IMR-90 (cell line): ENCODE results near the gene KLF13. TPM values are rescaled to one million over a fixed set of nuclear protein-coding genes. Genes with fewer than 3 reads are reported as not detected.

ENCODE experiments used
- ATAC-seq: fragments of 200-7000 bp; cut with Tn5 transposase; 2 replicates; pipeline ENCODE4 v1.9.1; 2020; ENCODE audit warnings: low read depth, mild to moderate bottlenecking, moderate library complexity
- BruUV-seq: library from RNA; stranded (reverse); fragments of 400-500 nt; replicated peaks from 2 replicates; lab custom pipeline; 2021; lab: Mats Ljungman, UMichigan
- CTCF ChIA-PET: fragments of 300-600 bp; formaldehyde crosslinking; extraction: SDS; loops from one replicate; lab custom pipeline; 2021; ENCODE audit warnings: antibody characterized with exemption; lab: Yijun Ruan, JAX
- POLR2A ChIA-PET: fragments of 300-600 bp; sonication (Branson Sonifier 250); formaldehyde crosslinking; loops from one replicate; lab custom pipeline; 2022; ENCODE audit warnings: antibody characterized with exemption; ENCODE audit not compliant: unreplicated experiment; lab: Charles Lee
- DNase-seq: peaks from one replicate; pipeline ENCODE4 v3.0.0; 2013
- H2AFZ ChIP-seq: replicated peaks from 2 replicates; pipeline ENCODE3; 2013; ENCODE audit warnings: low read length, mild to moderate bottlenecking; ENCODE audit not compliant: poor library complexity
- H2AK5ac ChIP-seq: 2 replicates; pipeline ENCODE4 v1.6.1; 2013; ENCODE audit warnings: low read depth, low read length, inconsistent platforms
- H2AK9ac ChIP-seq: replicated peaks from 2 replicates; pipeline ENCODE3; 2013; ENCODE audit warnings: mild to moderate bottlenecking, low read depth, low read length, moderate library complexity; ENCODE audit not compliant: poor library complexity
- H2BK120ac ChIP-seq: 2 replicates; pipeline ENCODE4 v1.6.1; 2013; ENCODE audit warnings: low read depth, low read length, inconsistent platforms
- H2BK15ac ChIP-seq: 3 replicates; pipeline ENCODE4 v1.6.1; 2013; ENCODE audit warnings: low read depth, low read length, inconsistent platforms
- H2BK20ac ChIP-seq: 2 replicates; pipeline ENCODE4 v1.6.1; 2013; ENCODE audit warnings: low read depth, mild to moderate bottlenecking, inconsistent platforms, low read length, moderate library complexity
- H2BK5ac ChIP-seq: 2 replicates; pipeline ENCODE4 v1.6.1; 2013; ENCODE audit warnings: mild to moderate bottlenecking, low read depth, low read length, inconsistent platforms; ENCODE audit not compliant: poor library complexity, severe bottlenecking
- H3K14ac ChIP-seq: replicated peaks from 2 replicates; pipeline ENCODE4 v1.6.1; 2013; ENCODE audit warnings: low read depth, low read length, inconsistent platforms
- H3K18ac ChIP-seq: 2 replicates; pipeline ENCODE4 v1.6.1; 2013; ENCODE audit warnings: low read depth, low read length, control low read depth
- H3K23ac ChIP-seq: 2 replicates; pipeline ENCODE4 v1.6.1; 2013; ENCODE audit warnings: low read depth, low read length, inconsistent platforms
- H3K27ac ChIP-seq: 2 replicates; pipeline ENCODE4 v1.5.1; 2013; ENCODE audit warnings: mild to moderate bottlenecking, control low read depth, low read length; ENCODE audit not compliant: insufficient read depth
- H3K27me3 ChIP-seq: 2 replicates; pipeline ENCODE4 v1.6.1; 2013; ENCODE audit warnings: low read length; ENCODE audit not compliant: control insufficient read depth, insufficient read depth
- H3K36me3 ChIP-seq: 2 replicates; pipeline ENCODE4 v1.6.1; 2013; ENCODE audit warnings: low read length, mixed read lengths; ENCODE audit not compliant: control insufficient read depth, insufficient read depth
- H3K4ac ChIP-seq: 2 replicates; pipeline ENCODE4 v1.6.1; 2013; ENCODE audit warnings: low read depth, low read length, inconsistent platforms
- H3K4me1 ChIP-seq: 2 replicates; pipeline ENCODE4 v1.6.1; 2013; ENCODE audit warnings: low read length, mixed read lengths; ENCODE audit not compliant: control insufficient read depth, insufficient read depth
- H3K4me2 ChIP-seq: 2 replicates; pipeline ENCODE4 v1.6.1; 2013; ENCODE audit warnings: low read depth, mild to moderate bottlenecking, control low read depth, low read length, moderate library complexity
- H3K4me3 ChIP-seq: 2 replicates; pipeline ENCODE4 v1.5.1; 2013; ENCODE audit warnings: low read depth, mild to moderate bottlenecking, control low read depth, low read length, moderate library complexity; ENCODE audit not compliant: insufficient read depth
- H3K56ac ChIP-seq: 2 replicates; pipeline ENCODE4 v1.6.1; 2013; ENCODE audit warnings: low read length, inconsistent platforms; ENCODE audit not compliant: insufficient read depth; ENCODE audit errors: extremely low read depth
- H3K79me1 ChIP-seq, 2 experiments: 2 replicates each; pipeline ENCODE4 v1.6.1; 2013; ENCODE audit warnings: low read length in 2 of 2, inconsistent platforms in 1 of 2, low read depth in 1 of 2
- H3K9ac ChIP-seq: 2 replicates; pipeline ENCODE4 v1.6.1; 2013; ENCODE audit warnings: low read depth, low read length, control low read depth
- H3K9me1 ChIP-seq: 2 replicates; pipeline ENCODE4 v1.6.1; 2013; ENCODE audit warnings: low read length, inconsistent platforms; ENCODE audit not compliant: insufficient read depth
- H3K9me3 ChIP-seq: 2 replicates; pipeline ENCODE4 v1.6.1; 2013; ENCODE audit warnings: low read length; ENCODE audit not compliant: control insufficient read depth, insufficient read depth
- H4K20me1 ChIP-seq: 2 replicates; pipeline ENCODE4 v1.6.1; 2013; ENCODE audit warnings: low read length, inconsistent platforms; ENCODE audit not compliant: insufficient read depth
- H4K5ac ChIP-seq: 2 replicates; pipeline ENCODE4 v1.6.1; 2013; ENCODE audit warnings: mild to moderate bottlenecking, low read depth, low read length, control low read depth
- H4K8ac ChIP-seq, 2 experiments: 2 replicates each; pipeline ENCODE4 v1.6.1; 2013; ENCODE audit warnings: low read depth in 2 of 2, low read length in 2 of 2, control low read depth in 1 of 2, inconsistent platforms in 1 of 2
- H4K91ac ChIP-seq: 2 replicates; pipeline ENCODE4 v1.6.1; 2013; ENCODE audit warnings: low read depth, low read length, inconsistent platforms; ENCODE audit not compliant: insufficient read depth
- RFX5 ChIP-seq: IDR thresholded peaks from 2 replicates; pipeline ENCODE4 v1.8.0; 2012; ENCODE audit warnings: low read depth, mild to moderate bottlenecking, low read length, moderate library complexity
- WGBS, 2 experiments: methylation state at CpG; one replicate each; pipeline versions ENCODE4 v1.1.5 to v1.1.7; 2013; ENCODE audit warnings: missing lambda C conversion rate in 2 of 2; ENCODE audit not compliant: insufficient read length in 1 of 2; ENCODE audit errors: extremely low coverage in 2 of 2; 5-methylcytosine and 5-hydroxymethylcytosine counted together
- dilution Hi-C: fragments of 300-500 bp; cut with HindIII; formaldehyde crosslinking; loops from one replicate; pipeline ENCODE4 v1.14.3; 2018; ENCODE audit warnings: low sequenced_read_pairs; ENCODE audit not compliant: unreplicated experiment
- in situ Hi-C: fragments of 300-500 bp; cut with MboI; formaldehyde crosslinking; loops from 3 replicates; pipeline ENCODE4 v1.14.3; 2019; ENCODE audit warnings: low sequenced_read_pairs, inconsistent platforms, mixed read lengths
- intact Hi-C: fragments of 100-400 bp; cut with micrococcal nuclease; formaldehyde crosslinking; loops from 2 replicates; pipeline ENCODE4 v1.10.0; 2022
- polyA plus RNA-seq, 3 experiments: library from polyadenylated mRNA; depleted of rRNA; stranded (reverse); fragments of >200 nt; gene quantifications; 2 replicates each; pipeline ENCODE4 v1.2.3, GENCODE V29; 2012; ENCODE audit warnings: low replicate concordance in 1 of 3
- total RNA-seq: library from RNA; depleted of rRNA; stranded (reverse); fragments of >200 nt; gene quantifications from 2 replicates; pipeline ENCODE4 v1.2.3, GENCODE V29; 2012

Gene KLF13
- total and polyA plus RNA-seq, 2 of the 4 experiments (the other 2 are of a cell fraction), result 9.5 to 10.6 TPM

DNA sequence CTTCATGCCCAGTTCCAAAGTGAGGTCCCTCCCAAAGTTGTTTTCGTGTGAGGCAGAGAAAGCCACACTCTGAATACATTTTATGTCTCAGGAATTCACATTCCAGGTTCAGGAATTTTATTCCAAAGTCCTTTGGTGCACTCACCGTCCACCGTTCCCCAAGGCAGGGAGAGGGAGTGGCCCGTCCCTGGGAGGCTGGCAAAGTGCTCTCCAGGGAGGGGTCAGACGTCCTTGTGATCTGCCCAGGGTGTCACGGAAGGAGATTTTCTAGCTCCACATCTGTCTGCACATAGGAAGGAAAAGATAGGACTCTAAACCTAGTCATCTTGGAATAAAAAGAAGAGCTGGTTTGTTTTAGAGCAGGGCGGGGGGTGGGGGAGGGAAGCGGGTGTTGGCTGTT is 47.9 kb downstream of the KLF13 start:
- peaks cover 23 to 80% of the 10 kb centered on the region in 2 experiments for H3K79me1 ChIP-seq
- no peak overlapping the region for H2AK9ac ChIP-seq
- H2BK20ac ChIP-seq, result no peak overlapping the region
- H3K18ac ChIP-seq, result no peak overlapping the region
- H3K4me1 ChIP-seq, result peaks cover 5% of the 10 kb centered on the region
- POLR2A ChIA-PET, result no interaction called here
- no peak for DNase-seq
- H4K8ac ChIP-seq, result no peak overlapping the region
- no peak overlapping the region for H3K23ac ChIP-seq
- H2BK15ac ChIP-seq, result no peak overlapping the region
- dilution Hi-C loops, result no loop called here
- H3K36me3 ChIP-seq, result peaks cover 17% of the 10 kb centered on the region
- no peak overlapping the region for H4K5ac ChIP-seq
- H4K91ac ChIP-seq, result no peak overlapping the region
- no peak overlapping the region for H3K56ac ChIP-seq
- H3K9me3 ChIP-seq, result no peaks in the 10 kb centered on the region
- H2AK5ac ChIP-seq, result no peak overlapping the region
- no peak overlapping the region for H2BK120ac ChIP-seq
- no peak overlapping the region for H3K9ac ChIP-seq
- H4K20me1 ChIP-seq, result peaks cover 30% of the 10 kb centered on the region
- no peak overlapping the region for H3K4me2 ChIP-seq
- TF ChIP-seq RFX5, result no peak
- H3K4ac ChIP-seq, result no peak overlapping the region
- H3K14ac ChIP-seq, result no peak overlapping the region
- no peak overlapping the region for H2AFZ ChIP-seq
- 92% methylated on average over 2 of the region's 8 CpGs; no CpG with 5 or more reads in 1 of the 2 experiments for WGBS, 2 experiments
- no peak for ATAC-seq
- CTCF ChIA-PET, result no interaction called here
- H3K27me3 ChIP-seq, result no peaks in the 10 kb centered on the region
- H3K27ac ChIP-seq, result no peak overlapping the region
- BruUV-seq, result no TSS peak
- peaks cover 17% of the 10 kb centered on the region for H3K9me1 ChIP-seq
- intact Hi-C loops, result no loop called here
- no peak overlapping the region for H2BK5ac ChIP-seq
- in situ Hi-C loops, result no loop called here
- H3K4me3 ChIP-seq, result no peak overlapping the region
